ENCODE results near the gene TFCP2L1. TPM values are rescaled to one million over a fixed set of nuclear protein-coding genes. Genes with fewer than 3 reads are reported as not detected.

TFCP2L1 gene
- total RNA-seq, 1 donor from 2014 or later = 1.2 TPM

DNA sequence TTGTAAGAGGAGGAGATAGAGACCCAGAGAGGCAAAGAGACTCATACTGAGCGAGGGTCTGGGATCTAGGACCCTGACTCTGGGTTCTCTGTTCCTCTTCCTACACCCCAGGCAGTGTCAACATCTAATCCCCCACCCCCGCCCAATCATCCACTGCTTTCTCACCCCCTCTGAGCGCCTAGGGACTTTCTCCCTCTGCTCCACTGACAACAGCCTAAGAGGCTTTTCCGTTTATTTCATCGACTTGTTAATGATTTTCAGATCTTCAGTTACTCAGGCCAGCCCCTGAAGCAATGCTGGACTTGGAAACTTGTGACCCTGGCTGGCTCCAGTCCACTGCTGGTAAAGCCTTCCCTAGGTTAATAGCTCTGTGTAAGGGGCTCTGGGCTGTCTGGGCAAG, 65.1 kb downstream of the TFCP2L1 start:
- no peak for DNase-seq (ENCODE audit: low spot score)

DNA sequence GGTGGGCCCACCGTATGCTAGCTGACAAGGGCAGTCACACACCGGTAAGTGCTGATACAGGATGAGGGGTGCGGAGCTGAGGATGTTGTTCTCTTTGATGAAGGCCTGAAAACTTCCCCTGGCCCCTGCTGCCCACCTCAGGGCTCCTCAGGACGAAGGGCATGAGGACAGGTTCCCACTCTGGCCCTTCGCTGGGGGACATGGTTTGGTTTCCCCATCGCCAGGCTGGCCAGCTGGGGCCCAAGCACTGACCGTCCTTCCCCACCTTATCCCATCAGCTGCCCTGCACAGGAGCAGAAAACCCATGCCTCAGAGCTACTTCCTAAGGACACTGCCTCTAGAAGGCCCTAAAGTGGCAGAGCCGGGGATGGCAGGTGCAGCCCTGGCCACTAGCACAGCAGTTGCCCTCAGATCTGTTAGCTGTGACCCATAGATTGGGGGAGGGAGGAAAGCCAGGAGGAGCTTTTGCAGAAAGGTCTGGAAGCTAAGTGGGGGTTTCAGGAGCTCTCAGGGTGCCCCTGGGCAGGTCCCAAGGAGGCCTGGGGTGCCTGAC, 66.5 kb downstream of the TFCP2L1 start:
- no peak for DNase-seq (ENCODE audit: low spot score)

DNA sequence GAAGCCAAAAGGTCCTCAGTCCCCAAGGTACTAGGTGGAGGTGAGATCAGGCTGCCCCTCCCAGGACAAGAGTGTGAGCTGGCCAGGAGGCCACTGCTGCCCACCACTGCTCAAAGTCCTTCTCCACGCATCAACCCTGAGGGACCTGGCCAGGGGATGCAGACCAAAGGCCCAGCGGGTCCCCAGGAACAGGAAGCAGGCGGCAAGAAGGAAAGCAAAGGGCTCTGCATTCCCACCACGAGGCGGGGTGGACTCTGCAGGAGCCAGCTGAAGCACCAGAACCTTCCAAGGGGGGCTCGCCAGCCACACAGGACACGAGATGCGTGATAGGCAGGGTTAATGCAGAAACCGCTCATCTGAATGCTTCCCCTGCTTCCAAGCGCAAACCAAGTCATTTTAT, 67.4 kb downstream of the TFCP2L1 start:
- DNase-seq (ENCODE audit: low spot score) = no peak

DNA sequence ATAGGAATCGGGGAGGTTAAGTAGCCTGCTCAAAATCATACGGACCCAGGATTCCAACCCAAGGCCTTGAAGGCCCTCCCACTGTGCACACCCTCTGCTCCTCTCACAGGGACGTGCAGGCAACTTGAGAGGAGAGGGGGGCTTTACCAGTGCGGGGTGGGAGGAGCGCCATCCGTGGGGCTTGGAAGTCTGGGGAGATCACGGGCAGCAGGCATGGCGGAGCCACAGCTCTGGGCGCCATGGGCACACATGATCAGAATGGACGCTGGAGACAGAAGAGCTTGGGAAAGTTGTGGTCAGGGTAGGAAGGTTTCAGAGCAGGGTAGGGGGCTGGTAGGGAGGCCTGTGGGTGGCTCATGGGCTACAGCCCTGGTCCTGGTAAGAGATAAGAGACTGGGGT, 70.7 kb downstream of the TFCP2L1 start:
- DNase-seq (ENCODE audit: low spot score) = no peak

DNA sequence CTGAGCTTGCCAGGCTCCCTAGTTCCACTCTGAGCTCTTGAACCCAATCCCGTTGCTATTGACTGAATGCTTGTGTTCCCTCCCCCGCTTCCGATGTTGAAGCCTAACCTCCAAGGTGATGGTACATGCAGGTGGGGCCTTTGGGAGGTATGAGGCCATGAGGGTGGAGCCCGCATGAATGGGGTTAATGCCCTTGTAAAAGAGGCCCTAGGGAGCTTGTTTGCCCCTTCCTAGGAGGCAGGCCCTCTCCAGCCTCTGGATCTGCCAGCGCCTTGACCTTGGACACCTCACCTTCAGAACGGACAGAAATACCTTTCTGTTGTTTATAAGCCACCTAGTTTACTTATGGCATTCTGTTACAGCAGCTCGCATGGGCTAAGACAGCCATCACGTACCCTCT, 71.6 kb downstream of the TFCP2L1 start:
- DNase-seq (ENCODE audit: low spot score) = no peak

DNA sequence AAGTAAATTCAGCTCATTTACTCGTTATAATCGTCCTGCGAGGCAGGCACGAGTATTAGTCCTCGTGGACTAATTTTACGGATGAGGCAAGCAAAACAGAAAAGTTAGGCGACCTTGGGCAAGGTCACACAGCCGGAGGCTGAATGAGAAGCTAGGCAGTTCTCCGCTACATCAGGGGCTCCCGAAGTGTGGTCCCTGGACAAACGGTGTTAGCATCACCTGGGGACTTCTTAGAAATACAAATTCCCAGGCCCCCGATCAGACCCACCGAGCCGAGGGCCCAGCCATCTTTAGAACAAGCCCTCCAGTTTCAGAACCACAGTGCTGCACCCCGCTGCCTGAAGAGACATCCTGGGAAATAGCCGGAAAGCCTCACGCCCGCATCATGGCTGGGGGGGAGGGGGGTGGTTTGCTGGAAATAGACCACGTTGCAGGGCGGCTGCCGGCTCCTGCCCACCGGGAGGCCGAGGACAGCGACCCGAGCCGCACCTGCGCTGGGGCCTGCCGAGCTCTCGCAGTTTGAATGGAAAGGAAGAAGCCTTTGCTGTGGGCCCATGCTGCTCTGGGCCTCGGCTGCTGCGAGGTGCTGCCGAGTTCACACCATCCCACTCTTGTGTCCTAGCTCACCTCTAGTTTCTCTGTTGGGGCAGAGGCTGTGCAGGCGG, 72.2 kb downstream of the TFCP2L1 start:
- no peak for DNase-seq (ENCODE audit: low spot score)

DNA sequence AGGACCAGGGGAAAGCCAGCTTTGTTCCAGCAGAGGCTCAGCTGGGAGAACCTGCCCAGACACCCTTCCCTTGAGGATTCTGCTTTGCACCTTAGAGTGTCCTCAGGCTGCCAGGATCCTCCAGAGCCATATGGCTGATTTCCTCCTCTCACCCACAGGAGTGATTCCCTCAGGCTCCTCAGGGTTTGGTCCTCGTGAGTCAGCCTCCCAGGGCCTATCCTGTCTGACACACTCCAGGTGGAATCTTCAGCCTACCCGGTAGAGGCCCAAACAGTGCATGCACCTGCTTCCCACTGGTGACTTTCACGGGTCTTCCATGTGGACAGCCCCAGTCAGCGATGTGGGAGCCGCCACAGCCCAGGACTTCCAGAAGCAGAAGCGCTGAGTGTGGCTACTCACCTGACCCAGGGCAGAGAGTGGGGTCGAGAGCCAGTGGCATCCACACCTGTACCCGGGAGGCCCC, 73.3 kb downstream of the TFCP2L1 start:
- no peak for DNase-seq (ENCODE audit: low spot score)

DNA sequence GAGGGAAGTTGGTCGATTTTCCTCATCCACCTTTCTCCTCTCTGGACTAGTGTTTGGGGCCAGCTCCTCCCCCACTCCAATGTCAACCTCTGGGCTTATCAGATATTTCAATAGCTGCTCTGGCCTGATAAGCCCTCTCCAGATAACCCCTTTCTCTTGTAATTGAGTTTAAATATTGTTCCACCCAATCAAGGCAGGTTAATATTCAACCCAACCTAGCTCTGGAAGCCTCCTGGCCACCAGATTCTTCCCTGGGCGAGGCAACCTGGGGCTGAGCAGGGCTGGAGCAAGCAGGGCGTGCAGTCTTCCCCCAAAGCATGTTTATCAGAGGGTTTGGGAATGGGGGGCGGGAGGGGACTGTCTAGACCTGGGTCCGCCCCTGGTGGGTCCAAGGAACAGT, 73.8 kb downstream of the TFCP2L1 start:
- DNase-seq (ENCODE audit: low spot score) = no peak

DNA sequence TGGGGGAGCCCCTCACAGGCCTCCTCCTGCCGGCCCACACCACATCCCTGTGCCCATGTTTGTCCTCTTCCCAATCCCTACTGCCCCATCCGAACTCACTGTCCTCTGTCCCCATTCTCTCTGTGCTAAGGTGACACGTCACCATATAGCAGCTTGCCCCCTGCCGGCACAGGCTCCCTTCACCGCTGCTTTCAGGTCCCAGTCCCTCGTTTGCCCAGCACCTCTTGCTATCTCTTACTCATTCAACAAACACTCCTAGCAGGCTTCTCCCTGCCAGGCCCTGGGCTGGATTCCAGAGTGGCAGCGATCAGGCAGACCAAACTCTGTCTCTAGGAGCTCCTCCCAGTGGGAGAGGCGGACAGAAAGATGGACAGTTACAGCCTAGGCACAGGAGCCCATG, 74.3 kb downstream of the TFCP2L1 start:
- no peak for DNase-seq (ENCODE audit: low spot score)

DNA sequence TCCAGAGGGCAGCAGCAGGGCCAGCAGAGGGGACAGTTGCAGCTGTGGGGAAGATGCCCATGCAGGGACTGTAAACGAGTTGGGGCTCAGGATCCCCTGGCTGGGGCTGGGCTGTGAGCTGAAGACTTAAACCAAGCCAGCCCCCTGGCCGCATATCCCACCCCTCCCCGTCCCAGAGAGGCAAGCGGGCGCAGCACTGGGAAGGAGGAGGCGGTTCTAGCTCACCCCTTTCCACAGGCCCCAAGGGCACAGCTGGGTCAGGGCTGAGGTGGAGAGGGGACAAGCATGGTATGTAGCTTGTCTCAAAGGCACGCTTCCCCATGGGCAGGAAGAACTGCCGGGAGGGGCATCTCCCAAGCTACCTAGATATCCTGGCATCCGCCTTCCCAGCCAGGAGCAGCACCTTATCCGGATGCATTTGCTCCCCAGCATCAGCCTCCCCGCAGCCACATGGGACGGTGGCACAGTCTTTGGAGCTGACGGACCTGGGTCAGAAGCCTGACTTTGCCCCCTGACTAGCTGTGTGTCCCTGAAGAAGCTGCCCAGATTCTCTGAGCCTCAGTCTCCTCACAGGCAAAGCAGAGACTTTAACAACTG, 75.9 kb downstream of the TFCP2L1 start:
- DNase-seq (ENCODE audit: low spot score) = no peak

DNA sequence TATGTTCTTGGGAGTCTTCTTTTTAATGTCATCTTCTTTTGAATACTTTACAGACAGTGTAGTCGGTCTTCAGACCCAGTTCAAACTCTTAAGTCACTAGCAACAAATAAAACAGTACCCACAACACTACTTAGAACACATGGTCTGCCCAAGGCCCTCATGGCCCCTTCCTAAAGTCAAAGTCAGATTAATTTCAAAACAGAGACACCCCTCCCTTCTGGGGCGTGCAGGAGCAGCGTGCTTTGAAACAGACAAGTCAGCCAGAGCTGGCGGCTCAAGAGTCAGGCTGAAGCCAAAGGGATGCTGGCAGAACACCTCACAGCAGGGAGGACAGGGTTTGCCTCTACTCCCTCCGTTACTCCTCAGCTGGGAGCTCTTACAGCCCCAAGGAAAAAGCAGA, 77.5 kb downstream of the TFCP2L1 start:
- no peak for DNase-seq (ENCODE audit: low spot score)

DNA sequence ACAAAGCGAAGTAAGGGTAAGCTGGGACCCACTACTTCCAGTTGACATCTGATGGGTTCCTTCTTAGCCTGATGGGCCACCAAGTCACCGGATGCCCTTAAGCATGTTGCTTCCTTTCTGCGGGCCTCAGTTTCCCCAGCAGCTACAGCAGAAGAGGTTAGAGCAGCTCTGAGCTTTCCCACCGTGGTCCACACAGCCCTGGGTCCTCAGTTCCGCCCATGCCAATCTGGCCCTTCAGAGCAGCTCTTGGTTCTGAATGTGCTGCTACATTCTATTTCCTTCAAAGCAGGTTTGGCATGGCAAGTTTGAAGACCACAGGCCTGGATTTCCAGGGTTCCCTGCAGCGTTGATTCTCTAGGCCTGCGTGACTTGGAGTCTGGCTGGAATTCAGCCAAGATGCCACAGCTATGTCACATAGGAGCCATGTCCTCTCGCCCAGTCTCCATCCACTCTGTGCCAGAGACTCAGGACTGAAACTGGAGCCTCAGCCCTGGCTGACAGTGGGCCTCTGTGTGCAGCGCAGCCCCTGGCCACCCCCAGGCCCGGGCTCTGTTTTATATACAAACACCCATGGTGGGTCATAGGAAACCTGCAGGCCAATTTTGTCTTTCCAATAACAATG, 79.6 kb downstream of the TFCP2L1 start:
- DNase-seq (ENCODE audit: low spot score) = no peak

DNA sequence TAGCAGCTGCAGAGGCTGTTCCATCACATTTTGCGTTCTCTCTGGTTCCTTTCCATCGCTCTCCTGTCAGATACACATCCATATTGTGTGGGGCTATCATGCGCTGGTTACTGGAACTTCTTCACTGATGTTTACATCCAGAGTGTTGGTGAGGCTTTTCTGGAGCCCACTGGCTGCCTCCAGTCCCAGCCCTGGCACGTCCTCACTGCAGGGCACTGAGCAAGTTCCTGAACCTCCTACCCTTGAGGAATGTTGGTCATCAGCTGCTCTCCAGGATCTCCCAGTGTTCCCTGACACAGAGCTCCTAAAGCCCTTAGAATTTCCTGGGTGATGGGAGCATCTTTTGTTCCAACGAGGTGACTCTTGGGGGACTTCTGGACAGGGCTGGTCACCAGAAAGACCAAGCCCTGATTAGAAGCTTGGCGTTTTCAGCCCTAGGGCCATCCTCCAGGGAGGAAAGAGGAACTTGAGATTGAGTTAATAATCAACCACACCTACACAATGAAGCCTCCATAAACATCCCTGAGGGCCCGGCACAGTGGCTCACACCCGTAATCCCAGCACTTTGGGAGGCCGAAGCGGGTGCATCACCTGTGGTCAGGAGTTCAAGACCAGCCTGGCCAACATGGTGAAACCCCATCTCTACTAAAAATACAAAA, 81.3 kb downstream of the TFCP2L1 start:
- DNase-seq (ENCODE audit: low spot score) = no peak

DNA sequence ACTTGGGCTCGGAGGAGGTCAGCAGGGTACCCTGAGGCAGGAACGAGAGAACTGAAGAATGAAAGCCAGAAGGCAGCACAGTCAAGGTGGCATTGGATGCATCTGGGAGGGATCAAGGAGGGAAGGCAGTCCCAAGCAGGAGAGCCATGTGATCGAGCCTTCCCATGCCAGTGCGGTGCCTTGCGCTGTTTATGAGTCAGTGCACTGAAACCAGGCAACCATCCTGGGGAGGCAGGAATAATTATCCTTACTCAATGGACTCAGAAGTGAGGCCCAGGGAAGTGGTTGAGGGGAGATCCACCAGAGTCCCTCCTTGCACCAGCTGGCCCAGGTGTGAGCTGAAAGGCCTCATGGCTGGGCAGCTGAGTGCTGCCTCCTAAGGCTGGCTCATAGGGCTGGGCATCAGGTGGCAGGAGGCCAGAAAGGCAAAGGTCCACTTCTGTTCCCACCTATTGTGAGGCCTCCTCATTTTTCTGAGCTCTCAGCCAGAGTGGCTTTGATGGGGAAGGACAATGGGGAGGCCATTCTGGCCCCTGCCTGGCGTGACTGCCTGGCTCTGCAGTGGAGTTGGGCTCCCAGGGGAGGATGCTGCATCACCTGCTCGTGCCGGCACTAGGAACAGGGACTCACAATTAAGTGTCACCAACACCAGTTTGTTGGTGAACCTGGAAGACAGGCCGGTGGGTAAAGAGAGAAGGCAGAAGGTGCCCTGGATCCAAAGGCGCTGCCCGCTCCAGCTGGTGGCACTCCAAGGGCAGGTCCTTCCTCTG, 82.3 kb downstream of the TFCP2L1 start:
- no peak for DNase-seq (ENCODE audit: low spot score)

DNA sequence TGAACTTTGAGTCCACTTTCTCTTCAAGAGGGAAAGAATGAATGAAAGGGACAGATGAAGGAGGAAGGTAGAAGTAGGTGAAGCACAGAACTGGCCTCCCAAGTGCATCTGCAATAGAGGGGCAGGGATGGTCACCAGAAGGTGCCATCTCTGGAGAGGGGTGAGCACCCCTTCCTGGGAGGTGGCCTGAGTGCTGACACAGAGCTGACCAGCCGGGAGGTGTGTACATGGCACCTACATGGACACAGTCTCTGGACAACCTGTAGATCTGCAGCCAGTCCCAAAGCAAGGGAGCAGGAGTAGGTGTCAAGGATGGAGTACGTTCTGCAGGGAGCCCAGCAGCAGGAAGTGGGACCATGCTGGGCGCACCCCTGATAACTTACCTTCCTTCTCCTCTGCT, 83.2 kb downstream of the TFCP2L1 start:
- DNase-seq (ENCODE audit: low spot score) = no peak

DNA sequence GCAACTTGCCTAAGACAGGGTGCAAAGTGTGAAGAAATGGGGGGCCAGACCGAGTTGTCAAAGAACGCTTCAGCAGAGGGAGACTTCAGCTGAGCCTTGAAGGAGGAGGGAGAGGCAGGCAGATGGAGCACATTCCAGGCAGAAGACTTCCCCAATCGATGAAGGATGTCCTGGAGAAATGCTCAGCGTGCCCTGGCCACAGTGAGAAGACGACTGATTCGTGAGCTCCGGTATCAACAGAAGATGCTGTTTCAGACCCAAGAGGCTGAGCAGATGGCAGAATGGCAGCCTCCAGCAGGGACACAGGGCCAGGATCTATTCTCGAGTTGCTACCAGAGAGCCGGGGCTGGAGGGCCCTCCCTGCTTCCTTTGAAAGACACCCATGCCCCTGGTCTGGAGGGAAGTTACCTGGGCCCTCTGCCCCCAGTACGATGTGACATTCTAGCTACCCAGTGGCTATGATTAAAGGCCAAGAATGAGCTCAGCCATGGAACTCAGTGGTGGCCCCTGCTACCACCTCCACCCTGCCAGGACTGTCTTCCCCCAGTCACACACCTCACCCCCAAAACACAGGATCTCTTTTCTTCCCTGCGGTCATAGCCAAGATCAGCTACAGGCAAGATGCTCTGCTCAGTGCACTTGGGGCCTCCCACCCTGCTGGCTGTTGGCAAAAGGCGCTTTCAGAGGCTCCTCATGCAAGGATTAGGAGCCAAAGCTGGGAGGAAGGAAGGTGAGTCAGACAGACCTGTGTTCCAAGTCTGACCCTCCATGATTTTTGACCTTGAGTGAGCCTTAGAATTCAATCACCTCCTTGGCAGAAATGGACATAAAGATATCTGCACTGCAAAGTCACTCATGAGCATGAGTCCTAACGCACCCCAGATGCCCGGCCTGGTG, 84.3 kb downstream of the TFCP2L1 start:
- DNase-seq (ENCODE audit: low spot score) = no peak

DNA sequence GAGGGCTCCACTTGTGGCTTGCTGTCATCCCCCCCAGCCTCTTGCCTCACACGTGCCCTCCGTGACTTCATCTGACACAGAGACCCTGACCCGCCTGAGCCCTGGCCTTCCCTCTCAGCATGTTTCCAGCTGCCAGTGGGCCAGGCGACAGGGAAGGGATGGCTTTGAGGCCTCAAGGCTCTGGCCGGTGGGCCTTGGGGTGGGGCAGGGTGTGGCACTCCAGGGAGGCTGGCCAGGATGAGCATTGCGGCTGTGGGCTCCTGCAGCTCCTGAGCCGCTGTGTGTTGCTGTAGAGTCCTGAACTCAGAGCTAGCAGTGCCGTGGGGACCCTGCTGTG, 85.0 kb downstream of the TFCP2L1 start:
- DNase-seq (ENCODE audit: low spot score) = no peak

DNA sequence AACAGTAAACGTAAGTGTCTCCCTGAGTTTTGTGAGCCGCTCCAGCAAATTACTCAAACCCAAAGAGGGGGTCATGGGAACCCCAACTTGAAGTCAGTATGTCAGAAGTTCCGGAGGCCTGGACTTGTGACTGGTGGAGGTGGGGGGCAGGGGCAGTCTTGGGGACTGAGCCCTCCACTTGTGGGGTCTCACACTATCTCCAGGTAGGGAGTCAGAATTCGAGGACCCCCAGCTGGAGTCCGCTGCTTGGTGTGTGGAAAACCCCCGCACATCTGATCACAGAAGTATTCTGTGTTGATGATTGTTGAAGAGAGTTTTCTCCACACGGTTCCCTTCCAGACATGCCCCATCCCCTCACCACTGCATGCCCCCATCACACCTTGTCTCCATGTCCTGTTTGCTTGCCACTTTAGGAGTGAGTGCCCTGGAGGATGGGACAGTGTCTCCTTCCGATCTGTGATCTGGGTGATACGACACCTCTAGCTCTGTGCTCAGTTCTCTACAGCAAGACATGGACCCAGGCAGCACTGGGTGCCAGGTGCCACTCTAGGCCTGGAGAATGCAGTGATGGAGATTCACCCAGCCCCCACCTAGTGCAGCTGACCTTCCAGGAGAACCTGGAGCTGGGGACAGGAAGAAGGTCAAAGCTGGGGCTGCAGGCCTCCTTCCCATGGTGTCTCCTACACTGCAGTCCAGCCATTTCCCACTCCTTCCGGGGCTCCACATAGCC, 85.6 kb downstream of the TFCP2L1 start:
- no peak for DNase-seq (ENCODE audit: low spot score)

DNA sequence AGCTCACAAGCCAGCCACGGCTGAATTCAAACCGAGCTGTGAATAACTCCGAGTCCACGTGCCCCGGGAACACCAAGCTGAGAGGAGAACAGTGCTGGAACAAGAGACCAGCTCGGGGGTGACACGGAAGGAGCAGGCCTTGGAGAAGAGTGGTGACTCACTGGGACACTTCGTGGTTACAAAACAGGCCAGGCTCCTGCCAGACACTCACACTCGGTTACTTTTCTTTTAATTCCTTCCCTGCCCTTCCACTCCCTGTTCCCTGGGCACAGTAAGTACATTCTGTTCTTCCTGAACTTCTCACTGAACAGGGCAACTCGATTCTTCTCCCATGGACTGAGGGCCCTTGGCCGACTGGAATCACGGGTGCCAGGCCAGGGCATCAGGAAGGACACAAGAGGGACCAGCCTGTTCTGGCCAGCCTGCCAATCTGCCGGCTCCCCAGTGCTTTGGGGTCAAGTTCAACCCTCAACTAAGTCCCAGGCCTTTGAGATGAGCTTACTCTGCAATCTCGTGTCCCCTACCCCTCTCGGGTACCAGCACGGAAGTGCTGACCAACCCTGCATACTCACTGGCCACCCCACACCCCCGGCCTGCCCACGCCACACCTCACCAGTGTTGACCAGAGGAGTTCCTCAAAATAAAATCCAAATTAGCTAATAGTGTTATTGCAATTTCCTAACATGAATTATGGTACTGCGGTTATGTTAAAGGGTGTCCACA, 87.5 kb downstream of the TFCP2L1 start:
- DNase-seq (ENCODE audit: low spot score) = no peak

DNA sequence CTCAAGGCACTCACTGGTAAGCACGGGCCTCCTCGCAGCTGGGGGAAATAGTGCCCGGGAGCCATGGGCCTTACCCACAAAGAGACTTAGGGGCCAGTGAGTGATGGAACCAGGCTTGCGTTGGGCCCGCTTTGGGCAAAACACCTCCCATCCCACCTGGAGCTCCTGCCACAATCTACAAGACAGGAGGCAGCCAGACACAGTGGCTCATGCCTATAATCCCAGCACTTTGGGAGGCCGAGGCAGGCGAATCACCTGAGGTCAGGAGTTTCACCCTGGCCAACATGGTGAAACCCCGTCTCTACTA, 88.2 kb downstream of the TFCP2L1 start:
- no peak for DNase-seq (ENCODE audit: low spot score)

Measured in umbilical cord (tissue), 2 donors.